Thyroid gland (tissue), 4 donors: Measurements from ENCODE around the gene KAZN.

Experiments
- POLR2A ChIP-seq, 2 donors: fragments of 450-650 bp; IDR thresholded peaks; one replicate each; pipeline ENCODE4 v1.6.1; 2017; ENCODE audit warnings: antibody characterized with exemption in 2 of 2, mild to moderate bottlenecking in 2 of 2, moderate library complexity in 1 of 2
- TF ChIP-seq, protein P1 (sequence below), 6 experiments: fragments of 200-600 bp in 3 of 6; fragments of 450-650 bp in 3 of 6; sonication (generic) in 3 of 6; IDR thresholded peaks; one replicate each; pipeline ENCODE4 v1.5.1; 2016 to 2019; ENCODE audit warnings: antibody characterized with exemption in 6 of 6, mild to moderate bottlenecking in 2 of 6, inconsistent platforms in 1 of 6, moderate library complexity in 1 of 6

DNA sequence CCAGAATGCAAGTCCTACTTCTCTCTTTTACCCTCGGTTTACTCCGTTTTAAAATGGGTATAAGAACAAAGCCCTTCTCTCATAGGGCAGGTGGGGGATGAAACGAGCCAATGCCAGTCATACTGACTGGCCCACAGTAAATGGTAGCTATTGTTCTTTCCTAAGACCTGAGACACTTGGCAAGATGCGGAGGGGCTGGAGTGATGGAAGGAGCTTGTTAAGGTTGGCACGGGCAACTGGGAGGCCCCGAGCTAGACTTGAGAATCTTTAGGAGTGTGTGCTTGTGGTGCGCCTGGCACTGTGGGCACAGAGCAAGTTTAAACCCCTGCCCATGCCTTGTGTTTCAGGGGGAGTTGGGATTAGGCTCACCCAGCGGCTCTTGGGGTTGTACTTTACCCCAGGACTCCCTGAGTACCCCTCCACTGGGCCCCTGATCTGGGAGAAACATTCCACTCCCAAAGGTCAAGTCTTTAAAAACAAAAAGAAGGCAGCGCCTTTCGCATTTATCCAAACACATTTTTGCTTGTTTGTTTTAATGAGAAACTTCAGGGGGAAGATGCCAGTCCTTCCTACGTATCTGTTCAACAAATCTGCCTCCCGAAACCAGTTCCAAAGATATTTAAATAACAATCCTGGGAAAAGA is 314.5 kb downstream of the KAZN start:
- TF ChIP-seq, protein P1, sequence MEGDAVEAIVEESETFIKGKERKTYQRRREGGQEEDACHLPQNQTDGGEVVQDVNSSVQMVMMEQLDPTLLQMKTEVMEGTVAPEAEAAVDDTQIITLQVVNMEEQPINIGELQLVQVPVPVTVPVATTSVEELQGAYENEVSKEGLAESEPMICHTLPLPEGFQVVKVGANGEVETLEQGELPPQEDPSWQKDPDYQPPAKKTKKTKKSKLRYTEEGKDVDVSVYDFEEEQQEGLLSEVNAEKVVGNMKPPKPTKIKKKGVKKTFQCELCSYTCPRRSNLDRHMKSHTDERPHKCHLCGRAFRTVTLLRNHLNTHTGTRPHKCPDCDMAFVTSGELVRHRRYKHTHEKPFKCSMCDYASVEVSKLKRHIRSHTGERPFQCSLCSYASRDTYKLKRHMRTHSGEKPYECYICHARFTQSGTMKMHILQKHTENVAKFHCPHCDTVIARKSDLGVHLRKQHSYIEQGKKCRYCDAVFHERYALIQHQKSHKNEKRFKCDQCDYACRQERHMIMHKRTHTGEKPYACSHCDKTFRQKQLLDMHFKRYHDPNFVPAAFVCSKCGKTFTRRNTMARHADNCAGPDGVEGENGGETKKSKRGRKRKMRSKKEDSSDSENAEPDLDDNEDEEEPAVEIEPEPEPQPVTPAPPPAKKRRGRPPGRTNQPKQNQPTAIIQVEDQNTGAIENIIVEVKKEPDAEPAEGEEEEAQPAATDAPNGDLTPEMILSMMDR (IDR thresholded peaks at IDR 0.05), result no peak
- TF ChIP-seq POLR2A (IDR thresholded peaks at IDR 0.05), result no peak
